Measurements from ENCODE around the gene PGAM1. TPM values are rescaled to one million over a fixed set of nuclear protein-coding genes. Genes with fewer than 3 reads are reported as not detected.
A peak's percentile ranks its signal among the peaks of the same experiment; 100 is the strongest.

Gene PGAM1
- 324 and 327 TPM in 2 replicates for polyA plus RNA-seq (2013)

DNA sequence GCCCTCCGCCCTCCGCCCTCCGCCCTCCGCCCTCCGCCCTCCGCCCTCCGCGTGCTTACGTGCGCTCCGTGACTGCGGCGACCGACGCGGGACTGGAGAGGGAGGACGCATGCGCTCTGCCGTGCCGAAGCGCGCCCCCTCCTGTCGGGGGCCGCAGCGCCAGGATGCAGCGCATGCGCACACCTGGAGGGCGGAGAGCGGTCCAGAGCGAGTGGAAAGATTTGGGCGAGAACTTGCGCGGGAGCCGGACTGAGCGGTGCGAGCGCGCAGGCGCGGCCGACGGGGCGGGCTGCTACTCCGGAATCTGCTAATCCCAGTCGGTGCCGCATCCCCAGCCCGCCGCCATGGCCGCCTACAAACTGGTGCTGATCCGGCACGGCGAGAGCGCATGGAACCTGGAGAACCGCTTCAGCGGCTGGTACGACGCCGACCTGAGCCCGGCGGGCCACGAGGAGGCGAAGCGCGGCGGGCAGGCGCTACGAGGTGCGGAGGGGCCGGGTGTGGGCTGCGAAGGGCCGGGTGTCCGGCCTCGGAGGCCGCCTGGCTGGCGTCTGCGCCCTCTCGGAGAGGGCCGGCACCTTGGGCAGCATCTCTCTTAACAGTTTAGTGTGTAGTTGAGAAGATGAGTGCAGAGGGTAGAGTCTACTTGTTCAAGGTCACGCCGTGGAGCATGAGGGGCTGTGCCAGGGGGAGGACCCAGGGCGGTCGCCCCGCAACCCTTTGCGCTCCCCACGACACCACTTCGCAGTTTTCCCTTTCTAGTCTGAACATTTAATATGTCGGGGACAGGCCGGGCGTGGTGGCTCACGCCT is at the start of gene PGAM1:
TSS of gene PGAM1 (plus strand) at position 228 of the 812 bp plus-strand sequence. CDS start at position 345, 117 bp downstream.
- Histone ChIP-seq H3K79me1 (ENCODE audit: low read length) (peaks cover 12% of the 10 kb centered on the region), H3K23ac (ENCODE audit: low read length) (no peak within 1 kb of the TSS), H2AK5ac (ENCODE audit: low read length) (peak within 1 kb of the TSS; percentile 67), H2BK5ac (ENCODE audit: low read depth, low read length, poor library complexity) (peak within 1 kb of the TSS; percentile 79), H3K4me3 (ENCODE audit: low read depth, low read length) (peak within 1 kb of the TSS; percentile 91), H3K4me2 (ENCODE audit: low read length) (peak within 1 kb of the TSS; percentile 64), H3K9ac (ENCODE audit: low read length) (peak within 1 kb of the TSS; percentile 99), H4K91ac (ENCODE audit: low read depth, low read length) (peak within 1 kb of the TSS; percentile 91), H4K12ac (ENCODE audit: low read depth, low read length) (peak within 1 kb of the TSS; percentile 92), H3K18ac (ENCODE audit: low read length) (peak within 1 kb of the TSS; percentile 78), H3K27ac (ENCODE audit: low read depth, low read length) (peak within 1 kb of the TSS; percentile 70), H3K4ac (ENCODE audit: low read depth, low read length) (peak within 1 kb of the TSS; percentile 95), H3K36me3 (ENCODE audit: control insufficient read depth in 1 of 2, insufficient read depth in 2 of 2, low read length in 2 of 2) (peaks cover 5 to 11% of the 10 kb centered on the region in 2 experiments), H3K27me3 (ENCODE audit: insufficient read depth, low read length) (no peaks in the 10 kb centered on the region), H2BK12ac (ENCODE audit: low read length) (peak within 1 kb of the TSS; percentile 5), H3K14ac (ENCODE audit: low read length) (peak within 1 kb of the TSS; percentile 91), H3K4me1 (ENCODE audit: control insufficient read depth in 1 of 2, insufficient read depth in 2 of 2, low read length in 2 of 2) (peaks cover 2 to 5% of the 10 kb centered on the region in 2 experiments), H2BK120ac (ENCODE audit: insufficient read depth, low read length, poor library complexity) (peak within 1 kb of the TSS; percentile 70), H3K79me2 (ENCODE audit: control insufficient read depth, insufficient read depth, low read length, poor library complexity) (peaks cover 14% of the 10 kb centered on the region), H4K8ac (ENCODE audit: low read depth, low read length) (peak within 1 kb of the TSS; percentile 93), H2AFZ (ENCODE audit: insufficient read depth, low read length, poor library complexity) (peak within 1 kb of the TSS; percentile 66), H3K9me3 (ENCODE audit: insufficient read depth, low read depth, low read length) (no peaks in the 10 kb centered on the region)
- DNase-seq, result peak; percentile 95 to 97
- no CpG with 5 or more reads among the region's 90 CpGs for whole genome bisulfite sequencing (ENCODE audit: extremely low coverage, insufficient coverage, insufficient read length)

DNA sequence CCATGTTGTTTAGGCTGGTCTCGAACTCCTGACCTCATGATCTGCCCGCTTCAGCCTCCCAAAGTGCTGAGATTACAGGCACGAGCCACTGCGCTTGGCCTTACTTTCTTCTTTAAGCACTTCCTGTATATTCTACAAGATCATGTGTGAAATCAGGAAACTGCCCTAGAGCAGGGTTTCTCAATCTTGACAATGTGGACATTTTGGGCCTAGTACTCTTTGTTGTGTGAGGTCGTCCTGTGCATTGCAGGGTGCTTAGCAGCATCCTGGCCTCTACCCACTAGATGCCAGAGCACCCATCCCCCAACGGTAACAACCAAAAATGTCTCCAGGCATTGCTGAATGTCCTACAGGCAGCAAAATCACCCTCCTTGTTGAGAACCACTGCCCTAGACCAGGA is 49.6 kb upstream of the PGAM1 start:
- Histone ChIP-seq H4K12ac (ENCODE audit: low read depth, low read length) (no peak overlapping the region), H3K27me3 (ENCODE audit: insufficient read depth, low read length) (no peaks in the 10 kb centered on the region), H3K4me3 (ENCODE audit: low read depth, low read length) (no peak overlapping the region), H3K14ac (ENCODE audit: low read length) (no peak overlapping the region), H2AK5ac (ENCODE audit: low read length) (no peak overlapping the region), H3K9ac (ENCODE audit: low read length) (no peak overlapping the region), H3K27ac (ENCODE audit: low read depth, low read length) (no peak overlapping the region), H2AFZ (ENCODE audit: insufficient read depth, low read length, poor library complexity) (no peak overlapping the region), H2BK5ac (ENCODE audit: low read depth, low read length, poor library complexity) (no peak overlapping the region), H3K79me1 (ENCODE audit: low read length) (peaks cover 4% of the 10 kb centered on the region), H4K8ac (ENCODE audit: low read depth, low read length) (no peak overlapping the region), H3K4me1 (ENCODE audit: control insufficient read depth in 1 of 2, insufficient read depth in 2 of 2, low read length in 2 of 2) (peaks cover 0 to 5% of the 10 kb centered on the region in 2 experiments), H3K36me3 (ENCODE audit: control insufficient read depth in 1 of 2, insufficient read depth in 2 of 2, low read length in 2 of 2) (peaks cover 46 to 56% of the 10 kb centered on the region in 2 experiments), H3K9me3 (ENCODE audit: insufficient read depth, low read depth, low read length) (no peaks in the 10 kb centered on the region), H3K18ac (ENCODE audit: low read length) (no peak overlapping the region), H3K79me2 (ENCODE audit: control insufficient read depth, insufficient read depth, low read length, poor library complexity) (no peaks in the 10 kb centered on the region), H2BK120ac (ENCODE audit: insufficient read depth, low read length, poor library complexity) (no peak overlapping the region), H3K4ac (ENCODE audit: low read depth, low read length) (no peak overlapping the region), H4K91ac (ENCODE audit: low read depth, low read length) (no peak overlapping the region), H3K4me2 (ENCODE audit: low read length) (no peak overlapping the region), H3K23ac (ENCODE audit: low read length) (peak overlapping the region; percentile 40), H2BK12ac (ENCODE audit: low read length) (no peak overlapping the region)
- WGBS (ENCODE audit: extremely low coverage, insufficient coverage, insufficient read length), result no CpG with 5 or more reads among the region's 6 CpGs
- peak in 1 of 2 donors; percentile 10 for DNase-seq

DNA sequence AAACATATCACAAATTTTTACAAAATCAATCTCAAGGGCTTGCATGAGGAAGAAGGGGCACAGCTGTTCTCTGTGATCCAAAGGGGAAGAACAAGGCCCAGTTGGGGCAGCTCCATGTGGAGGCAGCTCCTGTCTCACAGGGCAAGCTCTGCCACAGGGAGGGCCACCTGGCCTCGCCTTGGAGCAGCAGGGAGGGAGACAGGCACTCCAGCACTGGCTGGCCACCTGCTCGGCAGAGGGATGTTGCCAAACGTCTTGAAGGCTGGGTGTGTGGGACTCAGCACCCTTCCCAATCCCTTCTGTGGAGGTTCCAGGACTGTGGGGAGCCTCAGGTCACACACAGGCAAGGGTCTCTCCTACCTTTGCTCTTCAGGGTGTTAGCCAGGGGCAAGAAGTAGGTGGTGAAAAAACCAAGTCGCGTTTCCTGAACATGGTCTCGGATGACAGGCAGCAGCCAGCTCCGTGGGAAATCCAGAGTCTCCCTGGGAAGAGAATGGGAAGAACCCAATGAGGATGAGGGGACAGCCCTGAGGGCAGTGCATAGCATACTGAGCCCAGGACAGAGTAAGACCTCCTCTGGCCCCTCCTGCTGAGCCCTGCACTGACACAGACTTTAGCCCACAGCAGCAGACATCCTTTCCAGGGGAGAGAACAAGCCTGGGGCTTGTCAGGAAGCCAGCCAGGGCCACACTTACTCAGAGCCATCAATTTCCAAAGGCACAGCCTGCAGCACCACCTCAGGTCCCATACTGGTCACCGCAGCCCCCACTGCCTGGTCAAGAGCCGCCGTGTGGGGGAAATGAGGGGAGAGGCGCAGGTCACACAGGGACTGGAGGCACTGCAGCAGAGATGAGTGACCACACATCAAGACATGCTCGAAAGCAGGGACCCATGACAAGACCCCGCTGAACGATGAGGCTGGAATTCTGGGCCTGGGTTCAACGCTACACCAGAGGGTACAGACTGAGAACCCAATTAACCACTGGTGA is 46.8 kb upstream of the PGAM1 start:
- Histone ChIP-seq H2AK5ac (ENCODE audit: low read length) (no peak overlapping the region), H2BK120ac (ENCODE audit: insufficient read depth, low read length, poor library complexity) (no peak overlapping the region), H3K14ac (ENCODE audit: low read length) (no peak overlapping the region), H3K4ac (ENCODE audit: low read depth, low read length) (no peak overlapping the region), H3K18ac (ENCODE audit: low read length) (peak overlapping the region; percentile 72), H3K9me3 (ENCODE audit: insufficient read depth, low read depth, low read length) (no peaks in the 10 kb centered on the region), H3K79me2 (ENCODE audit: control insufficient read depth, insufficient read depth, low read length, poor library complexity) (no peaks in the 10 kb centered on the region), H3K4me1 (ENCODE audit: control insufficient read depth in 1 of 2, insufficient read depth in 2 of 2, low read length in 2 of 2) (peaks cover 0 to 5% of the 10 kb centered on the region in 2 experiments), H2BK5ac (ENCODE audit: low read depth, low read length, poor library complexity) (no peak overlapping the region), H3K4me3 (ENCODE audit: low read depth, low read length) (no peak overlapping the region), H4K8ac (ENCODE audit: low read depth, low read length) (peak overlapping the region; percentile 17), H3K9ac (ENCODE audit: low read length) (no peak overlapping the region), H4K12ac (ENCODE audit: low read depth, low read length) (no peak overlapping the region), H2AFZ (ENCODE audit: insufficient read depth, low read length, poor library complexity) (no peak overlapping the region), H3K27ac (ENCODE audit: low read depth, low read length) (no peak overlapping the region), H3K4me2 (ENCODE audit: low read length) (no peak overlapping the region), H3K23ac (ENCODE audit: low read length) (no peak overlapping the region), H3K36me3 (ENCODE audit: control insufficient read depth in 1 of 2, insufficient read depth in 2 of 2, low read length in 2 of 2) (peaks cover 24 to 45% of the 10 kb centered on the region in 2 experiments), H3K79me1 (ENCODE audit: low read length) (peaks cover 4% of the 10 kb centered on the region), H2BK12ac (ENCODE audit: low read length) (peak overlapping the region; percentile 43), H3K27me3 (ENCODE audit: insufficient read depth, low read length) (no peaks in the 10 kb centered on the region), H4K91ac (ENCODE audit: low read depth, low read length) (peak overlapping the region; percentile 8)
- no CpG with 5 or more reads among the region's 15 CpGs for WGBS (ENCODE audit: extremely low coverage, insufficient coverage, insufficient read length)
- no peak for DNase-seq

DNA sequence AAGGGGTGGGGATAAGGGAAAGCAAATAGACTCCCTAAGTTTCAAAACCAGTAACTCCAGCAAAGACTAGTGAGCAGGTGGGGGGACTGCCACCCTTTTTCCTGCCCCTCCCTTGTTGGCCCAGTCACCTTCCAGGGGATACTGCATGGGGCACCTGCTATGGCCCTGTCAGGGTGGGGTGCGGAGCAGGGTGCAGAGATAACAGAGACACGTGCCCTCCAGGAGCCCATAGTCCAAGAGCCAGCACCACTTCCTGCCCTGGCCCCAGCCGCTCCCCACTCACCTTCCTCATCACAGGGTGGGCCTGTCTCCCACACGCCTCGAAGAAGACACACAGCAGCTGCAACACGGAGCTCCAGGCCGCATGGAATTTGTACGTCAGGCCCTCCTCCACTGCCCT is 45.5 kb upstream of the PGAM1 start:
- no peak overlapping the region for H2AFZ ChIP-seq (ENCODE audit: insufficient read depth, low read length, poor library complexity)
- no CpG with 5 or more reads among the region's 8 CpGs for WGBS (ENCODE audit: extremely low coverage, insufficient coverage, insufficient read length)
- H3K23ac ChIP-seq (ENCODE audit: low read length), result no peak overlapping the region

More for the DNA sequence above, 45.5 kb upstream of the PGAM1 start:
- Histone ChIP-seq H3K79me1 (ENCODE audit: low read length) (peaks cover 4% of the 10 kb centered on the region), H4K8ac (ENCODE audit: low read depth, low read length) (no peak overlapping the region), H3K9me3 (ENCODE audit: insufficient read depth, low read depth, low read length) (no peaks in the 10 kb centered on the region), H2BK5ac (ENCODE audit: low read depth, low read length, poor library complexity) (no peak overlapping the region), H2AK5ac (ENCODE audit: low read length) (no peak overlapping the region), H3K79me2 (ENCODE audit: control insufficient read depth, insufficient read depth, low read length, poor library complexity) (no peaks in the 10 kb centered on the region), H4K12ac (ENCODE audit: low read depth, low read length) (no peak overlapping the region), H3K9ac (ENCODE audit: low read length) (no peak overlapping the region), H2BK120ac (ENCODE audit: insufficient read depth, low read length, poor library complexity) (no peak overlapping the region), H2BK12ac (ENCODE audit: low read length) (no peak overlapping the region), H3K4me1 (ENCODE audit: control insufficient read depth in 1 of 2, insufficient read depth in 2 of 2, low read length in 2 of 2) (peaks cover 0 to 5% of the 10 kb centered on the region in 2 experiments), H3K36me3 (ENCODE audit: control insufficient read depth in 1 of 2, insufficient read depth in 2 of 2, low read length in 2 of 2) (peaks cover 27 to 52% of the 10 kb centered on the region in 2 experiments), H3K18ac (ENCODE audit: low read length) (no peak overlapping the region), H3K4ac (ENCODE audit: low read depth, low read length) (no peak overlapping the region), H3K27ac (ENCODE audit: low read depth, low read length) (no peak overlapping the region), H3K27me3 (ENCODE audit: insufficient read depth, low read length) (no peaks in the 10 kb centered on the region), H3K4me3 (ENCODE audit: low read depth, low read length) (no peak overlapping the region), H3K4me2 (ENCODE audit: low read length) (no peak overlapping the region), H3K14ac (ENCODE audit: low read length) (no peak overlapping the region), H4K91ac (ENCODE audit: low read depth, low read length) (no peak overlapping the region)
- no peak for DNase-seq
